ENCODE data around the gene TM4SF4. TPM values are rescaled to one million over a fixed set of nuclear protein-coding genes. Genes with fewer than 3 reads are reported as not detected.

The TM4SF4 gene
- total RNA-seq, 1 experiment from 2014 or later: not detected

DNA sequence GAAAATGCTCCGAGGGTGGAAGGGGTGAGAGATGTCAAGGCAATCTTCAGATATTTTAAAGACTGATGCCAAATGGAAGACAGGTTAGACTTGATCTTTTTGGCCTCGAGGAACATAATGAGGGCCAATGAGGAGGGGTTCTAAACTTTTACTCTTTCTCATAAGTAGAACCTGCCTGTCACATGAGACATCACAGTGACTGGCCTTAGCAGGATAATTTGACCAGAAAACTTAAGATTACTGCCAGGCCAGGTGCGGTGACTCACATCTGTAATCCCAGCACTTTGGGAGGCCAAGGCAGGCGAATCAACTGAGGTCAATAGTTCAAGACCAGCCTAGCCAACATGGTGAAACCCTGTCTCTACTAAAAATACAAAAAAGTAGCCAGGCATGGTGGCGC lies 12.2 kb downstream of the TM4SF4 start:
- no peak for DNase-seq (ENCODE audit: unreplicated experiment)
- peaks cover 8% of the 10 kb centered on the region for H3K27me3 Mint-ChIP-seq (ENCODE audit: insufficient read depth, unreplicated experiment)
- H3K36me3 Mint-ChIP-seq (ENCODE audit: insufficient read depth, unreplicated experiment): no peaks in the 10 kb centered on the region
- intact Hi-C loops (cut with micrococcal nuclease): no loop called here
- POLR2A ChIA-PET: interaction anchor here (1.6 kb wide), 1 partner anchor 13 kb away, joined by 6 read pairs; the partner anchor contains the start of gene TM4SF4
- no peak overlapping the region for H3K27ac Mint-ChIP-seq (ENCODE audit: low read depth, unreplicated experiment)
- H3K9me3 Mint-ChIP-seq (ENCODE audit: unreplicated experiment): no peaks in the 10 kb centered on the region
- CTCF ChIA-PET: interaction anchor here (0.6 to 1.8 kb wide), 5 partner anchors 8 to 527 kb away, joined by 3 to 10 read pairs (median 7); no protein-coding TSS in a partner anchor
- no peaks in the 10 kb centered on the region for H3K4me1 Mint-ChIP-seq (ENCODE audit: insufficient read depth, unreplicated experiment)
- no TSS peak for BruUV-seq (replicated peaks)
- TF ChIP-seq CTCF (IDR thresholded peaks at IDR 0.05; ENCODE audit: unreplicated experiment): no peak
- H3K4me3 Mint-ChIP-seq (ENCODE audit: unreplicated experiment): no peak overlapping the region

- H3K27me3 Mint-ChIP-seq (ENCODE audit: insufficient read depth, unreplicated experiment): peaks cover 15% of the 10 kb centered on the region
- H3K4me1 Mint-ChIP-seq (ENCODE audit: insufficient read depth, unreplicated experiment): no peaks in the 10 kb centered on the region
- ChIA-PET POLR2A (interaction anchor here (1.4 kb wide), 1 partner anchor 10 kb away, joined by 4 read pairs; no protein-coding TSS in a partner anchor), CTCF (interaction anchor here (0.6 to 1.8 kb wide), 12 partner anchors 9 to 876 kb away, joined by 3 to 7 read pairs (median 4); no protein-coding TSS in a partner anchor)
- intact Hi-C loops (cut with micrococcal nuclease): no loop called here
- no peak overlapping the region for H3K27ac Mint-ChIP-seq (ENCODE audit: low read depth, unreplicated experiment)
- DNase-seq (ENCODE audit: unreplicated experiment): peak; percentile 37
- peak; percentile 16 for TF ChIP-seq CTCF (IDR thresholded peaks at IDR 0.05; ENCODE audit: unreplicated experiment)
- no peak overlapping the region for H3K4me3 Mint-ChIP-seq (ENCODE audit: unreplicated experiment)
- no peaks in the 10 kb centered on the region for H3K9me3 Mint-ChIP-seq (ENCODE audit: unreplicated experiment)
- no peaks in the 10 kb centered on the region for H3K36me3 Mint-ChIP-seq (ENCODE audit: insufficient read depth, unreplicated experiment)
- BruUV-seq (replicated peaks): no TSS peak
Observed at GRCh38 chr3:149487598-149488197, 13.2 kb downstream of the TM4SF4 start.

GRCh38 chr3:149489060-149489690 lies 14.7 kb downstream of the TM4SF4 start:
- no peaks in the 10 kb centered on the region for H3K36me3 Mint-ChIP-seq (ENCODE audit: insufficient read depth, unreplicated experiment)
- no peaks in the 10 kb centered on the region for H3K4me1 Mint-ChIP-seq (ENCODE audit: insufficient read depth, unreplicated experiment)
- H3K9me3 Mint-ChIP-seq (ENCODE audit: unreplicated experiment): no peaks in the 10 kb centered on the region
- TF ChIP-seq CTCF (IDR thresholded peaks at IDR 0.05; ENCODE audit: unreplicated experiment): peak; percentile 45
- peaks cover 15% of the 10 kb centered on the region for H3K27me3 Mint-ChIP-seq (ENCODE audit: insufficient read depth, unreplicated experiment)
- POLR2A ChIA-PET: no interaction called here
- intact Hi-C loops (cut with micrococcal nuclease): no loop called here
- peak; percentile 25 for DNase-seq (ENCODE audit: unreplicated experiment)
- BruUV-seq (replicated peaks): no TSS peak
- CTCF ChIA-PET: interaction anchor here (0.7 to 2.8 kb wide), 15 partner anchors 9 to 369 kb away, joined by 3 to 14 read pairs (median 4); partner anchors contain the start of gene TM4SF4
- H3K4me3 Mint-ChIP-seq (ENCODE audit: unreplicated experiment): no peak overlapping the region
- H3K27ac Mint-ChIP-seq (ENCODE audit: low read depth, unreplicated experiment): no peak overlapping the region

DNA sequence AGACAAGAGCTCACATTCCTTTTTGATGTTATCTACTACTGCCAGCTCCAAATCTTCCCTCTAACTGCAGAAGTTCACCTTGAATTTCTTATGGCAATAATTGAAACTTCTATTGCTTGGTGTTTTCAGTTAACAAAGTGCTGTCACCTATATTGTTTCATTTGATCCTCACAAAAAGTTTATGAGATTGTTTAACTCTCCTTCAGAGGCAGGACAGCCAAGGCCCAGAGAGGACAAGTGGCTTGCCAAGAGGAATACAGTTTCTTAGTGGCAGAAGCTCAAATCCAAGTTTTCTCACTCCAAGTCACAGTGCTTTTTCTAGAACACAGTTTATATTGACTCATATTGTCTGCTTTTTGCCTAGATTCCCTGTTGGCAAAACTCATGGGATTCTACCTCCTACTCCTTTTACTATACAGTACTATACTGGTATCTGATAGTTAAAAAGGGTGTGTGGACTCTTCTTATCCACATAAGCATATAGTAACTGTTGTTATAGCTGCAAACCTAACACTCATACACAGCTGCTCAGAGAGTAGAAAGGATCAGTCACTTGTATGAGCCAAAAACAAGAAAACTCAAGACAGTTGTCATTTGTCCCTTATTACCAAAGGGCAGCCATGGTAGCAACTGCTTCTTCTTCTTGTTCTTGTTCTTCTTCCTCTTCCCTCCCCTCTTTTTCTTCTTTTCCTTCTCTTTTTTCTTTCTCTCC lies 15.9 kb downstream of the TM4SF4 start:
- BruUV-seq (replicated peaks): no TSS peak
- CTCF ChIA-PET: interaction anchor here (0.5 to 2.8 kb wide), 18 partner anchors 11 to 318 kb away, joined by 3 to 14 read pairs (median 4); no protein-coding TSS in a partner anchor
- no peaks in the 10 kb centered on the region for H3K36me3 Mint-ChIP-seq (ENCODE audit: insufficient read depth, unreplicated experiment)

More for the DNA sequence above, 15.9 kb downstream of the TM4SF4 start:
- no peaks in the 10 kb centered on the region for H3K9me3 Mint-ChIP-seq (ENCODE audit: unreplicated experiment)
- POLR2A ChIA-PET: interaction anchor here (1.5 kb wide), 1 partner anchor 146 kb away, joined by 5 read pairs; no protein-coding TSS in a partner anchor
- no peak overlapping the region for H3K27ac Mint-ChIP-seq (ENCODE audit: low read depth, unreplicated experiment)
- no peak overlapping the region for H3K4me3 Mint-ChIP-seq (ENCODE audit: unreplicated experiment)
- intact Hi-C loops (cut with micrococcal nuclease): loop anchor here (10.0 kb wide), 1 partner anchor 394 kb away; no protein-coding TSS in a partner anchor
- peaks cover 15% of the 10 kb centered on the region for H3K27me3 Mint-ChIP-seq (ENCODE audit: insufficient read depth, unreplicated experiment)
- no peak for TF ChIP-seq CTCF (IDR thresholded peaks at IDR 0.05; ENCODE audit: unreplicated experiment)
- no peaks in the 10 kb centered on the region for H3K4me1 Mint-ChIP-seq (ENCODE audit: insufficient read depth, unreplicated experiment)
- DNase-seq (ENCODE audit: unreplicated experiment): no peak
